Neural progenitor cell (in vitro differentiated cells): ENCODE data around the gene NRAS. TPM values are rescaled to one million over a fixed set of nuclear protein-coding genes. Genes with fewer than 3 reads are reported as not detected.

Source experiments
- DNase-seq: peaks from one replicate; pipeline ENCODE4 v3.0.0-alpha.2; 2016; ENCODE audit warnings: low spot score
- H2AFZ ChIP-seq: fragments of 200-600 bp; sonication (generic); replicated peaks from 2 replicates; pipeline ENCODE4 v1.6.1; 2016; ENCODE audit warnings: antibody characterized with exemption
- H3F3A ChIP-seq: fragments of 200-600 bp; sonication (generic); 2 replicates; pipeline ENCODE4 v1.6.1; 2016; ENCODE audit warnings: antibody characterized with exemption, low read depth
- H3K27ac ChIP-seq: fragments of 200-600 bp; sonication (generic); 2 replicates; pipeline ENCODE4 v1.5.1; 2016; ENCODE audit warnings: mild to moderate bottlenecking
- H3K27me3 ChIP-seq: fragments of 200-600 bp; sonication (generic); 2 replicates; pipeline ENCODE4 v1.6.1; 2016; ENCODE audit warnings: mild to moderate bottlenecking, moderate library complexity
- H3K36me3 ChIP-seq: fragments of 200-600 bp; sonication (generic); 2 replicates; pipeline ENCODE4 v1.5.1; 2016
- H3K4me1 ChIP-seq: fragments of 200-600 bp; sonication (generic); 2 replicates; pipeline ENCODE4 v1.6.1; 2016; ENCODE audit warnings: mixed run types
- H3K4me2 ChIP-seq: fragments of 200-600 bp; sonication (generic); 2 replicates; pipeline ENCODE4 v1.6.1; 2016
- H3K4me3 ChIP-seq: fragments of 200-600 bp; sonication (generic); 2 replicates; pipeline ENCODE4 v1.5.1; 2016
- H3K79me2 ChIP-seq: fragments of 200-600 bp; sonication (generic); 2 replicates; pipeline ENCODE4 v1.6.1; 2016; ENCODE audit warnings: low read depth
- H3K9ac ChIP-seq: fragments of 200-600 bp; sonication (generic); 2 replicates; pipeline ENCODE4 v1.6.1; 2016
- H3K9me3 ChIP-seq: fragments of 200-600 bp; sonication (generic); 2 replicates; pipeline ENCODE4 v1.5.1; 2016; ENCODE audit warnings: low read depth
- H4K20me1 ChIP-seq: fragments of 200-600 bp; sonication (generic); 2 replicates; pipeline ENCODE4 v1.6.1; 2016; ENCODE audit warnings: low read depth
- H3K27ac Mint-ChIP-seq: 3 replicates; pipeline ENCODE4 v1.8.0; 2021; ENCODE audit warnings: mixed read lengths
- H3K27me3 Mint-ChIP-seq: 2 replicates; pipeline ENCODE4 v1.8.0; 2022; ENCODE audit warnings: low read depth, mild to moderate bottlenecking, inconsistent platforms, moderate library complexity, mixed read lengths; ENCODE audit not compliant: insufficient read depth
- H3K36me3 Mint-ChIP-seq: 3 replicates; pipeline ENCODE4 v1.8.0; 2021; ENCODE audit warnings: mixed read lengths
- H3K4me1 Mint-ChIP-seq: 3 replicates; pipeline ENCODE4 v1.8.0; 2021; ENCODE audit warnings: mixed read lengths
- H3K4me3 Mint-ChIP-seq: 3 replicates; pipeline ENCODE4 v1.8.0; 2021; ENCODE audit warnings: mild to moderate bottlenecking, moderate library complexity, mixed read lengths
- H3K9me3 Mint-ChIP-seq: 3 replicates; pipeline ENCODE4 v1.8.0; 2020; ENCODE audit warnings: mixed read lengths
- EZH2 ChIP-seq: fragments of 200-600 bp; sonication (generic); IDR thresholded peaks from 2 replicates; pipeline ENCODE4 v1.6.1; 2017; ENCODE audit warnings: antibody characterized with exemption, mild to moderate bottlenecking, moderate library complexity
- EZH2phosphoT487 ChIP-seq: fragments of 200-600 bp; sonication (generic); IDR thresholded peaks from 2 replicates; pipeline ENCODE4 v1.6.1; 2017; ENCODE audit warnings: antibody characterized with exemption
- total RNA-seq: library from RNA; depleted of rRNA; stranded (reverse); fragments of >200 nt; gene quantifications from 2 replicates; pipeline ENCODE4 v1.2.3, GENCODE V29; 2015; ENCODE audit warnings: low replicate concordance
- TF ChIP-seq, protein P1 (sequence below): fragments of 200-600 bp; sonication (generic); IDR thresholded peaks from 2 replicates; pipeline ENCODE4 v1.5.1; 2017; ENCODE audit warnings: antibody characterized with exemption, mild to moderate bottlenecking

Gene NRAS
- total RNA-seq, 1 donor from 2014 or later = 169 TPM

DNA sequence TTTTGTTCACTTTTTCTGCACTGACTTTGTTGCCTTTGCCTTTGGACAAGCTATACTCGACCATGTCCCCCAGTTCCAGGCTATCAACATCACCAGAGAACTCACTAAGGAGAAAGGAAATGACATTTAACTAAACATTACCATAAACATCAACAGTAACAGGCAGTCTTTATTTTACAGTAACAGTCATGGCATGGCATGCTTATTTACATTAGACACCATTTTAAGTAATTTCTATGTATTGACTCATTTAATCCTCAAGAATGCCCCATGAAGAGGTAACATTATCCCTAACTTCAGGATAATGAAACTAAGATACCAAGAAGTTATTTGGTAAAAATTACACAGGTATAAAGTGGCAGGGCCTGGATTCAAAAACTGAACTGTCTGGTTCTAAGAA, 8.7 kb upstream of the NRAS start:
- no peaks in the 10 kb centered on the region for H3K4me1 ChIP-seq
- Mint-ChIP-seq H3K27ac (no peak overlapping the region), H3K27me3 (no peaks in the 10 kb centered on the region), H3K4me3 (no peak overlapping the region), H3K9me3 (no peaks in the 10 kb centered on the region), H3K36me3 (peaks cover 36% of the 10 kb centered on the region), H3K4me1 (no peaks in the 10 kb centered on the region)
- TF ChIP-seq EZH2 (no peak), EZH2phosphoT487 (no peak)
- TF ChIP-seq, protein P1, sequence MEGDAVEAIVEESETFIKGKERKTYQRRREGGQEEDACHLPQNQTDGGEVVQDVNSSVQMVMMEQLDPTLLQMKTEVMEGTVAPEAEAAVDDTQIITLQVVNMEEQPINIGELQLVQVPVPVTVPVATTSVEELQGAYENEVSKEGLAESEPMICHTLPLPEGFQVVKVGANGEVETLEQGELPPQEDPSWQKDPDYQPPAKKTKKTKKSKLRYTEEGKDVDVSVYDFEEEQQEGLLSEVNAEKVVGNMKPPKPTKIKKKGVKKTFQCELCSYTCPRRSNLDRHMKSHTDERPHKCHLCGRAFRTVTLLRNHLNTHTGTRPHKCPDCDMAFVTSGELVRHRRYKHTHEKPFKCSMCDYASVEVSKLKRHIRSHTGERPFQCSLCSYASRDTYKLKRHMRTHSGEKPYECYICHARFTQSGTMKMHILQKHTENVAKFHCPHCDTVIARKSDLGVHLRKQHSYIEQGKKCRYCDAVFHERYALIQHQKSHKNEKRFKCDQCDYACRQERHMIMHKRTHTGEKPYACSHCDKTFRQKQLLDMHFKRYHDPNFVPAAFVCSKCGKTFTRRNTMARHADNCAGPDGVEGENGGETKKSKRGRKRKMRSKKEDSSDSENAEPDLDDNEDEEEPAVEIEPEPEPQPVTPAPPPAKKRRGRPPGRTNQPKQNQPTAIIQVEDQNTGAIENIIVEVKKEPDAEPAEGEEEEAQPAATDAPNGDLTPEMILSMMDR = no peak
- no peak overlapping the region for H3K4me2 ChIP-seq
- DNase-seq = no peak
- peaks cover 53% of the 10 kb centered on the region for H3K36me3 ChIP-seq
- H3K27me3 ChIP-seq = no peaks in the 10 kb centered on the region
- H3K9ac ChIP-seq = no peak overlapping the region
- no peak overlapping the region for H2AFZ ChIP-seq
- peaks cover 39% of the 10 kb centered on the region for H3K79me2 ChIP-seq
- no peak overlapping the region for H3K4me3 ChIP-seq
- peaks cover 11% of the 10 kb centered on the region for H4K20me1 ChIP-seq
- H3F3A ChIP-seq = peaks cover 14% of the 10 kb centered on the region
- no peak overlapping the region for H3K27ac ChIP-seq
- no peaks in the 10 kb centered on the region for H3K9me3 ChIP-seq

DNA sequence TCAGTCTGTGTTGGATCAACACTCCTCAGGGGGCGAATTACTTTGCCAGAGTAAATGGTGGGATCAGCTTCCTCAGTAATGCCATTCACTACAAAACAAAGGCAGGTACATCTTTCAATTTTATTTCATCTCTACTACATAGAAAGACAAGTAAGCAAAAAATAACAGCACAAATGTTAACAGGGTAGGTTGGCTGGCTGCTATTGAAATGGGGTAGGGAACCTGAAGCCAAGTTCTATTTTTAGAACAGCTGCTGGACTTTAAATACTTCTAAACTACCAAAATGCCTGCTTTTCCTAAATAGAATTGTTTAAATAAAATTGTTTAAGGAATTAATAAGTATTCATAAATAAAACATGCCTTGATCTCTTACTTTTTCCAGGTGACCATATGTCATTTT, 7.3 kb upstream of the NRAS start:
- H3K4me3 Mint-ChIP-seq = no peak overlapping the region
- peaks cover 35% of the 10 kb centered on the region for H3K36me3 Mint-ChIP-seq
- no peaks in the 10 kb centered on the region for H3K4me1 Mint-ChIP-seq
- Histone ChIP-seq H3K27ac (no peak overlapping the region), H3K79me2 (peaks cover 30% of the 10 kb centered on the region), H3K27me3 (no peaks in the 10 kb centered on the region), H3F3A (peaks cover 27% of the 10 kb centered on the region), H3K36me3 (peaks cover 47% of the 10 kb centered on the region), H3K4me3 (no peak overlapping the region), H3K4me1 (no peaks in the 10 kb centered on the region), H2AFZ (no peak overlapping the region), H3K4me2 (no peak overlapping the region), H3K9ac (no peak overlapping the region), H4K20me1 (peaks cover 7% of the 10 kb centered on the region), H3K9me3 (no peaks in the 10 kb centered on the region)
- no peak overlapping the region for H3K27ac Mint-ChIP-seq
- H3K27me3 Mint-ChIP-seq = no peaks in the 10 kb centered on the region
- TF ChIP-seq, protein P1 = no peak
- TF ChIP-seq EZH2phosphoT487 (no peak), EZH2 (no peak)
- no peaks in the 10 kb centered on the region for H3K9me3 Mint-ChIP-seq
- no peak for DNase-seq

DNA sequence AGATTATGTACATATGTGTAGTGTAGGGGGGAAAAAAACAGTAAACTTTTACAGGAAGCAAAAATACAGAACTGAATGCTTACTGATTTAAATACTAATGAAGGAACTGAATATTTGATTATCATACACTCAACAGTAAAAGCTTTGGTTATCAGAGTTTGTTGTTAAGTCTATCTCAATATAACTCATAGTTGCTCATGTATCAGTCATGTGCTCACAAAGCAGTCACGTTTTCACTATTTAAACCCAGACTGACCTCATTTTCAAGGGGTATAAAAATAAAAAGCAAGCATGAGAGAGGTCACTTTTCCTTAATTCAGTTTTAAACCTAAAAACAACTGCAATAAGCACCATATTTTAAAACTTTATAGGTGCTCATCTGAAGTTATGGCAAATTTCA, 6.9 kb upstream of the NRAS start:
- no peak overlapping the region for H3K27ac Mint-ChIP-seq
- no peaks in the 10 kb centered on the region for H3K27me3 Mint-ChIP-seq
- peaks cover 45% of the 10 kb centered on the region for H3K36me3 ChIP-seq
- H3K36me3 Mint-ChIP-seq = peaks cover 37% of the 10 kb centered on the region
- no peak overlapping the region for H3K4me3 Mint-ChIP-seq
- H3K79me2 ChIP-seq = peaks cover 25% of the 10 kb centered on the region
- peaks cover 5% of the 10 kb centered on the region for H4K20me1 ChIP-seq
- H3K27me3 ChIP-seq = no peaks in the 10 kb centered on the region
- H3K9me3 Mint-ChIP-seq = no peaks in the 10 kb centered on the region
- no peak overlapping the region for H3K4me2 ChIP-seq
- no peaks in the 10 kb centered on the region for H3K4me1 ChIP-seq
- DNase-seq = no peak
- H3K9ac ChIP-seq = no peak overlapping the region
- no peaks in the 10 kb centered on the region for H3K9me3 ChIP-seq
- H3K4me1 Mint-ChIP-seq = no peaks in the 10 kb centered on the region
- no peak for TF ChIP-seq EZH2
- TF ChIP-seq EZH2phosphoT487 = no peak
- TF ChIP-seq, protein P1 = no peak
- peaks cover 32% of the 10 kb centered on the region for H3F3A ChIP-seq
- H2AFZ ChIP-seq = no peak overlapping the region
- H3K4me3 ChIP-seq = no peak overlapping the region
- H3K27ac ChIP-seq = no peak overlapping the region
